Stimulated activated CD8-positive, alpha-beta memory T cell treated with anti-CD3 and anti-CD28 coated beads, Interleukin-15, amount 100 ng/mL, for 24 hours (primary cell): Measurements from ENCODE around the gene FAF1.

ENCODE experiments used
- DNase-seq: peaks from one replicate; pipeline ENCODE4 v3.0.0-alpha.2; 2020; ENCODE audit warnings: low read depth

Gene FAF1

GRCh38 chr1:50490640-50491039, 469.4 kb downstream of the FAF1 start:
- DNase-seq = no peak

DNA sequence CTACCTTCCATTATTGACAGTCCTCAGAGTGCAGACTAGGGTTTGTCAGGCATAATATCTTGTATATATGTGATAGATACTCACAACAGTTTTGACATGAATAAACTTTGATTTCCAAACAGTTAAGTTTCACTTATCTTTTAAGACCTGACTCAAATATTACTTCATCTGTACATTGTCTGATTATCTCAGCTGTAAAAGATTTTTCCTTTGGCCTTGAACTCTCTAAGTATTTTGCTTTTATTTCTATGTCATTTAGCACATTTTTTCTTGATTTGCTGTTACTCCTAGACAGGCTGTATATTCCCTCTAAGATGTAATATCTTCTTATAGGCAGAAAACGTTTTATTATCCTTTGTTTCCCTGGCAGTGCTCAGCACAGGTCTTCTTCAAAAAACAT, 471.2 kb downstream of the FAF1 start:
- no peak for DNase-seq

- no peak for DNase-seq
These were observed 471.7 kb downstream of the FAF1 start for GRCh38 chr1:50488356-50488755.

DNA sequence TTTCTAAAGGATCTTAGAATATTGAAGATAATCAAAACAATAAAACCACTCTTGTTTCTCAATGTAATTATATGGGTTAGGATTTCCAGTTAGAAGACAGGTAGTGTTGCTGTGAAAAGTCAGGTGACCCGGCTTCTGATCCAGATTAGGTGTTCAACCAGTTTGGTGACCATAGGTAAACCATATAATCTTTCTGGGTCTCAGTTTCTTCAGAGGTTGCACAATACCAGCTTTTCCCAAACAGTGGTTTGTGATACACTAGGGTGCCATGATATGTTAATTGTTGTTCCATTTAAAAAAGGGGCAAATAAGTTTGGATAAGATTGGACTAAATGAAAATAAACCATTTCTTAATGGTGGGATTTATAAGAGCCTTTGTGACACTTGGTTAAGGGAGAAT, 472.3 kb downstream of the FAF1 start:
- no peak for DNase-seq

- DNase-seq = no peak
These were observed 478.8 kb downstream of the FAF1 start for GRCh38 chr1:50481142-50481736.

GRCh38 chr1:50476800-50477199, 483.3 kb downstream of the FAF1 start:
- DNase-seq = no peak

- DNase-seq = no peak
These were observed 484.9 kb downstream of the FAF1 start for GRCh38 chr1:50474859-50475809.

DNA sequence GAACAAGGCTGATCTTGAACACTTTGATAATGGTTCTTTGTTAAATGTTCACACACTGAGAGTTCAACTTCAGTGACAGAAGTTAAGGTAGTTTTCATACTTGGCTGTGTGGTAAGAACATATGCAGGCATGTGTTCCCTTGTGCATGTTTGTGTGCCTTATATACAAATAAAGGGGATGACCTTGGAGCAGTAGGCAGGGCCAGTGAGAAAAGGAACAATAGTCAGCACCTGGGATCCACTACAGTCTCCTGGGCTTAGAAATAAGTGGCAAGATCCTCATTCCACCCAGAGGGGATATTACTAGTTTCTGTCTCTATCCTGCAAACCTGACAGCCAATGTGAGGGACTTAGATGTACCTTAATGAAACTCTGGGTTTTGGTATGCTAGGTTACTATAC, 486.6 kb downstream of the FAF1 start:
- DNase-seq = no peak

DNA sequence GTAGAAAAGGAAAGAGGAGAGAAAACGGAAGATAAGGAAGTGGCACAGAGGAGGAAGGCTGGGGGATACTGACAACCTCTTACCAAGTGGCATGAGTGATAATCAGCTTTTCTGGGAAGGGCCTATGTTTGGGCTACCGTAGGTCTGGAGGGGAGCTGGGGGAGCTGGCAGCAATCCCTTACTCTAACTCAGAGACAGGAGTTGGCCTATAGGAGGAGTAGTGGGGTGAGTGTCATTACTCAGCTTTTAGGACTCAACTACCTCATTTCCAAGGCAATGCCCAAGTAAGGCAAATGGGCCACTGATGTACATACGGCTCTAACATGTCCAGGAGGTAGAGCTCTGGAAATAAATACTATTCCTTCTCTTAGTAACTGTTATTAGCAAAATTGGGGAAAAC, 488.1 kb downstream of the FAF1 start:
- no peak for DNase-seq

DNA sequence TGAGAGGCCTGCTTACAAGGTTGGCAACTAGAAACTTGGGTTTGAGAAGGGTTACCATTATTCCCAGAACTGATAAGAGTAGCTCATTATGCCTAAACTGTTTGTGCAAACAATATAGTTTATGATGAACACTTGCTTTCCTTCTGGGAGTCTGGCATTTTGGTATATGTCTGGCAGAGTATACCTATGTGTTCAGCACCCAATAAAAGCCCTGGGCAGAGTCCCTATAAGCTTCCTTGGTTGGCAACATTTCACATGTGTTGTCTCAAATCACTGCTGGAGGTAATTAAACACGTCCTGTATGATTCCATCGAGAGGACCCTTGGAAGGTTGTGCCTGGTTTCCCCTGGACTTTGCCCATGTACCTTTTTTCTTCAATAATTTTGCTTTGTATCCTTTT, 497.1 kb downstream of the FAF1 start:
- no peak for DNase-seq

DNA sequence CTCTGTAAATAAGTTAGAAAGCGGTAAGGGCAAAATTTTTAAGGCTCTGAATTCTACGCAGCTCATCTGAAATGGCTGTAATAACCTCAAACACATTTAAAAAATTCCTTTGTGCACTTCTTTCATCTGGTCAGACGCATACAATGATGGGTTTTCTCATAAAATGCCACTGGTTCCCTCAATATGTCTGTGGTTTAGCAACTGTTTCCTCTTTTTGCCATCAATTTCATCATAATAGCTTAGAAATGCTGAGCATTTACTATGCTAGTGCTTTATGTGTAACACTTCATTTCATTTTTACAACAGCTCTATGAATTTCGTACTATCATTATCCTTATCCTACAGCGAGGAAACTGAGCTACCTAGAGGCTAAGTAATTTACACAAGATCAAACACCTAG, 501.6 kb downstream of the FAF1 start:
- no peak for DNase-seq

DNA sequence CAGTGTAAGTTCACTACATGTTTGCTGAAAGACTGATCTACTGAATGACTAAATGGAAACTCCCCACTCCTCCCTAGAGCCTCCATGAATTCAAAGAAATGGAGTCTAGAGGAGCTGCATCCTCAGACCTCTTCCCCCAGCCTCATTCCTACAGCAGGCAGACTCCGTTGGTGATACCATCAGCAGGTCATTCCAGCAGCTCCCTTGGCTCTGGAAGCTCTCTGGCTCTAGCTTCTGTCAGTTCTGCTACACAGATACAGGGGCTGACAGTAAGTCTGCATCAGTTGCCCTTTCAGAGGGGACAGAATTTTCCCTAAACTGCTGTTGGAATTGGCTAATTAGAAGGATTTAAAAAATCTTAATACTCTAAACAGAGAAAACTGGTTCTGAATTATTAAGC, 505.2 kb downstream of the FAF1 start:
- DNase-seq = no peak

DNA sequence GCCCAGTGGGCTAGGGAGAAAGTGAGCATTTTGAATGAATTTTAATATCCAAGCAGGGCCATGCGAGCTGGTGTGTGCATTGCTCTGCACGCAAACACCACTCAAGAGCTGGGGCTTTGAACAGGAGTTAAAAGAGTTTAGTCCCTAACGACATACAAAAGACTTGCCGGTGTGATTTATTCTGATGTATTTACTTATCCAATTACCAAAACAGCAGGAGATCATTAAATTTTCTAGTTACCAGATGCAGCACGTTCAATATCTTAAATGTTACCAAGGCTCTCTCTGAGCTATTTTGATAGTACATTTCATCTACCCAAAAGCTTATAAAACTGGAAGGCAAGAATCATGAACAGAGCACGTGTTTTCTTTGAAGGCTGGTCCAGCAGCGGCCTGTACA, 506.8 kb downstream of the FAF1 start:
- DNase-seq = no peak

DNA sequence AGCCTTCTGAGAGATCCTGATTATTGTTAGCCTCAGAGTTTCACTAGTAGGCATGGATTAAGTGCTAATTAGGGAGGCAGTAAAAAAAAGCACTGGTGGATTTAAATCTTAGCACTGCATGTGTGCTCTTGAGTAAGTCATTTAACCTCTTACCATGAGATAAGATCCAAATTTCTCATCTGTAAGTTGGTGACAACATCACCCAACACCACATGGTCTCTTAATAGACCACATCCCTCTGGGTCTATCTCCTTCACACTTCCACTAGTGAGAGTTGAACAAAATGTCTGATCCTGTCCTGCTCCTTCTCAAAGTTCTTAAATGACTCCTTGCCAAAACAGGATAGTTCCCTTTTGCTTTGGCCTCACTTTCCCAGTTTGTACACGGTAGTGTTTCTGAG, 507.4 kb downstream of the FAF1 start:
- no peak for DNase-seq

DNA sequence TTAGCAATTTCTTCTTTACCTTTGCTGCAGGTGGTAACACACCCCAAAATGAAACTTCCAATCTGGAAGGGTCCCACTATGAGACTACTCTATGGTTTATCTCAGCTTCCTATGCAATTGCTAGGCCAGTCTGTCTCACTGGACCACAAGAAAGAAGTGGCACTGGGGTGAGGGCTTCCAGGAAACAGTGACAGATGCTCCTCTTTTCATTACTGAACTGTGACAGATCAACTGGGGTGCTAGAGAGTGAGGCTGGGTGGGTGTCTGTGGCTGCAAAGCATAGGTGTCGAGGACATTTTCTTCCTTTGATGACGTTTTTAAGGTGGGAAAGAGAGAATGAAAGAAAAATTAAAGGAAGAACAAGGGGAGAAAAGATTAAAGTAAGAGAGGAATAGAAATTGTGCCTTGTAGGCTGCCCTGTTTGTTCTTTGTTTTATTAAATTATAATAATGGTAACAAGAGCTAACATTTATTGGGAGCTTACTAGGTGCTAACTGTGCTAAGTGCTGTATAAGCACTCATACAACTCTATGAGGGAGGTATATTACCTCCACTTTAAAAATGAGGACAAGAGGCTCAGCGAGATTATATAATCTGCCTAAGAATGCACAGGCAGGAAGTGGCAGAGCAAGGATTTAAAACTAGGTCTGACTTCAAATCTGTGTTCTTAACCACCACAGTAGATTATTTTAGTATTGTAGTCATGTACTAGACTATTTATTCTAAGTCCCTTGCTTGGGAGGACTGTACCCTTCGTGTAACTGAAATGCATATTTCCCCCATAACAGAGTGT, 509.0 kb downstream of the FAF1 start:
- DNase-seq = no peak

DNA sequence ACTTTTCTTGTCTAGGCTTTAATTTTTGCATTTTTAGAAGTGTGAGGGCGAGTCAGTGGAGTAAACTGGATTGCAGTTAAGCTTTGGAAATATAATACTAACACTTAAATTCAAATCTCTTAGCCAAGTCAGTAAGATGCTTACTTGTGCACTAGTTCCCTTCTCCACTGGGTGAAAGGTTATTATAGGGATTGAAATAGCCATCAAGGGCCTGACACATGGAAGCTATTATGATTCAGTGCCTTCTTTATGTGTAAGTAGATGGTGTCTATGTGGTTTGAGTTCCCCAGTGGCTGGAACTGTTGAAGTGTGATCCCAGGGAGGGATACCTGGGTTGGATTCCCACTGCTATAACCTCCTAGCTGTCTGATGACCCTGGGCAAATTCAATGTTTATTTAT, 512.1 kb downstream of the FAF1 start:
- DNase-seq = no peak

DNA sequence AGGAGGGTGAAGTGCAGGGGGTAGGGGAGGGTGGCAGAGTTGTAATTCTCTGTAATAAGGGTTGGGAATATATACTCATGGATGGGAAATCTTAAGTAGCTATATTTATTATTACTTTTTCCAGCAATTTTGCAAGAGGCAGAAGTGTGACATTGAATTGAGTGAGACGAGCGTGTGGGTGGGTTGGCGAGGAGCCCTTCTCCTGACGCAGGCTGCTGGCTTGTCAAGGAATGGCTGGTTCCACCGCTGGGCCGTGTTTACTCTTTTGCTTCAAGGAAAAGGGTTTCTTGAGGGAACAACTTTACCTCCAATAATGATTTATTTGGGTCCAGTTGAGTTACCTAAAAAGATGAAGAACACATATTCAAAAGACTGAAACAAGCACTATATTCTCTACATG, 518.9 kb downstream of the FAF1 start:
- no peak for DNase-seq

GRCh38 chr1:50438945-50439344, 521.1 kb downstream of the FAF1 start:
- DNase-seq = no peak

DNA sequence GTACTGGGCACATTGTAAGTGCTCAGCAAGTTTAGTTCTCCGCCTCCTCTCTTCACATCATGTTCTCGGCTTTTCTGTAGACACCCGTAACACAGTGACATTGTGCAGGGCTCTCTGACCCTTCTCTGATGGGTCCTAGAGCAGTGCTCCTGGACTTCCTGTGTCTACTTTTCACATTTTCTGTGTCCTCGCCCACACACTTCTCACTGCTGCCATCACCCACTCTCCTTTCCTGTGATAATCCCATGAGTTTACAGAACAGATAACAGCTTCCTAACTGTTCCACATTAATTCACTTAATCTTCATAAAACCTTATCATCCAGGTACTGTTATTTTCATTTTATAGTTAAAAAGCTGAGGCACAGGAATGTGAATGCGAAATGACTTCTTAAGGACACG, 523.6 kb downstream of the FAF1 start:
- no peak for DNase-seq

GRCh38 chr1:50430010-50430405, 530.1 kb downstream of the FAF1 start:
- DNase-seq = no peak

DNA sequence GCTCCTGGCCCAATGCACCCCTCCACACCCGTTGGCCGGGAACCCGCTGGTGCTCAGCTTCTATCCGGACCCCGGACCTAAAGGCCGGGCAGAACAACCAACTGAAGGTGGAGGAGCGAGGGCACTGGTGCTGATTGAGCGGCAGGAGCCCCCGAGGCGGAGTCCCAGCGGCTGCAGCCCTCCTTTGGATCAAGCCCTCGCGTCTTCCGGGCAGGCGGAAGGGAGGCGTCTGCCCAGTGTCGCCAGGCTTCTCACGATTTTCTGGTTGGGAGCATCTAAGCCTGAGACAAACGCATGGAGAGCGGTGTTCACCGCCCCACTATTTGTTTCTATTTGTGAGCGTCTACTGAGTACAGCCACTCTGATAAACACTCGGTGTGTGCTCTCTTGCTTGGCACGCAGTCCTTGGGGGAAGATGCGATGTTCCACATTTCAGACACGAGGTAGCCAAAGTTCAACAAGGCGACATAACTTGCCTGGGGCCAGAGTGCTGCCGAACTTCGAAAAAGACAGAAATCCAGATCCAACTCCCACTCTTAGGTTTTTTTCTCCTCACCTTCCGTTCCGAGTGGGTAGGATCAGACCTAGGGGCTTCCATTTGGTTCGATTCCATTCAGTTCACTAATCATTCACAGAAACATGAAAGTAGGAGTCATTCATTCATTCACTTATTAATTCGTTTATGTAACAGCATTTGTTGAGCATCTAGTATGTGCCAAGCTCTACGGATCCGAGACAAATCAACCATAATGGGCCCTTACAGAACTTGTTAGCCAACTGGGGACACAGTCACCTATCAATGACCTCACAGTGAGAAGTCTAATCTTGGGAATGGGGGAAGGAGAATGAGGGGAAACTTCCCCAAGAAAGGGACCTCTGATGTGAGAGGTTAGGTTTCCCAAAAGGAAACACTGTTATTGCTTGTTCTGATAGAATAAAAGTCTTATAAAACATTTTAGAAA, 532.0 kb downstream of the FAF1 start:
- no peak for DNase-seq
